Rectal smooth muscle tissue (tissue), 1 donor: ENCODE measurements around the gene SLC43A2.
"Not testable (repeated sequence)": the region's sequence is repeated elsewhere in the genome, so short reads cannot be mapped to it uniquely, and the experiment has no call there.

Source experiments
- H3K27ac ChIP-seq: one replicate; pipeline ENCODE4 v1.7.0; 2013; ENCODE audit warnings: low read depth, low read length, inconsistent platforms
- H3K27me3 ChIP-seq: one replicate; pipeline ENCODE4 v1.7.0; 2013; ENCODE audit warnings: low read length; ENCODE audit not compliant: control insufficient read depth, insufficient read depth
- H3K36me3 ChIP-seq: one replicate; pipeline ENCODE4 v1.7.0; 2013; ENCODE audit warnings: low read length; ENCODE audit not compliant: control insufficient read depth, insufficient read depth
- H3K4me1 ChIP-seq: one replicate; pipeline ENCODE4 v1.7.0; 2013; ENCODE audit warnings: low read length; ENCODE audit not compliant: control insufficient read depth, insufficient read depth
- H3K4me3 ChIP-seq: one replicate; pipeline ENCODE4 v1.7.0; 2013; ENCODE audit warnings: low read length
- H3K9ac ChIP-seq: one replicate; pipeline ENCODE4 v1.7.0; 2013; ENCODE audit warnings: low read length

SLC43A2 gene

GRCh38 chr17:1571341-1571704 is 57.3 kb downstream of the SLC43A2 start:
- H3K9ac ChIP-seq: no peak overlapping the region
- peaks cover 9% of the 10 kb centered on the region for H3K4me1 ChIP-seq
- H3K27ac ChIP-seq: no peak overlapping the region
- no peak overlapping the region for H3K4me3 ChIP-seq
- no peaks in the 10 kb centered on the region for H3K36me3 ChIP-seq
- no peaks in the 10 kb centered on the region for H3K27me3 ChIP-seq

GRCh38 chr17:1568950-1569810 is 59.5 kb downstream of the SLC43A2 start:
- Histone ChIP-seq H3K27ac (no peak overlapping the region), H3K36me3 (no peaks in the 10 kb centered on the region), H3K27me3 (no peaks in the 10 kb centered on the region), H3K4me3 (no peak overlapping the region), H3K9ac (no peak overlapping the region), H3K4me1 (peaks cover 2% of the 10 kb centered on the region)

- no peak overlapping the region for H3K27ac ChIP-seq
Measured at GRCh38 chr17:1566505-1567199, 62.0 kb downstream of the SLC43A2 start.

GRCh38 chr17:1565877-1566276 is 62.8 kb downstream of the SLC43A2 start:
- Histone ChIP-seq H3K4me3 (no peak overlapping the region), H3K4me1 (no peaks in the 10 kb centered on the region), H3K36me3 (no peaks in the 10 kb centered on the region)

More at GRCh38 chr17:1566505-1567199, 62.0 kb downstream of the SLC43A2 start:
- no peaks in the 10 kb centered on the region for H3K4me1 ChIP-seq
- H3K27me3 ChIP-seq: no peaks in the 10 kb centered on the region
- H3K36me3 ChIP-seq: no peaks in the 10 kb centered on the region
- H3K9ac ChIP-seq: no peak overlapping the region
- H3K4me3 ChIP-seq: no peak overlapping the region

GRCh38 chr17:1563786-1564613 is 64.6 kb downstream of the SLC43A2 start:
- H3K36me3 ChIP-seq: no peaks in the 10 kb centered on the region
- no peaks in the 10 kb centered on the region for H3K27me3 ChIP-seq
- no peak overlapping the region for H3K4me3 ChIP-seq
- H3K27ac ChIP-seq: no peak overlapping the region
- no peaks in the 10 kb centered on the region for H3K4me1 ChIP-seq
- H3K9ac ChIP-seq: no peak overlapping the region

More at GRCh38 chr17:1565877-1566276, 62.8 kb downstream of the SLC43A2 start:
- no peak overlapping the region for H3K9ac ChIP-seq
- no peak overlapping the region for H3K27ac ChIP-seq
- no peaks in the 10 kb centered on the region for H3K27me3 ChIP-seq

GRCh38 chr17:1563471-1563785 is 65.2 kb downstream of the SLC43A2 start:
- H3K27ac ChIP-seq, H3K9ac ChIP-seq, H3K36me3 ChIP-seq, H3K27me3 ChIP-seq, H3K4me1 ChIP-seq: not testable (repeated sequence)
- peak overlapping the region; percentile 57 for H3K4me3 ChIP-seq

GRCh38 chr17:1562176-1562643 is 66.4 kb downstream of the SLC43A2 start:
- H3K4me3 ChIP-seq: peak overlapping the region; percentile 70
- peak overlapping the region; percentile 83 for H3K27ac ChIP-seq
- no peaks in the 10 kb centered on the region for H3K4me1 ChIP-seq
- peak overlapping the region; percentile 19 for H3K9ac ChIP-seq
- H3K27me3 ChIP-seq: no peaks in the 10 kb centered on the region
- H3K36me3 ChIP-seq: no peaks in the 10 kb centered on the region

GRCh38 chr17:1561420-1562175 is 67.0 kb downstream of the SLC43A2 start:
- no peaks in the 10 kb centered on the region for H3K4me1 ChIP-seq
- peak overlapping the region; percentile 70 for H3K4me3 ChIP-seq
- no peaks in the 10 kb centered on the region for H3K27me3 ChIP-seq
- H3K9ac ChIP-seq: peak overlapping the region; percentile 19
- no peaks in the 10 kb centered on the region for H3K36me3 ChIP-seq
- peak overlapping the region; percentile 83 for H3K27ac ChIP-seq

GRCh38 chr17:1560858-1561355 is 67.7 kb downstream of the SLC43A2 start:
- H3K36me3 ChIP-seq: no peaks in the 10 kb centered on the region
- H3K27ac ChIP-seq: no peak overlapping the region
- no peak overlapping the region for H3K9ac ChIP-seq
- H3K4me3 ChIP-seq: peak overlapping the region; percentile 70
- H3K27me3 ChIP-seq: no peaks in the 10 kb centered on the region
- H3K4me1 ChIP-seq: no peaks in the 10 kb centered on the region

- H3K27me3 ChIP-seq: no peaks in the 10 kb centered on the region
- H3K27ac ChIP-seq: no peak overlapping the region
- no peaks in the 10 kb centered on the region for H3K36me3 ChIP-seq
- no peak overlapping the region for H3K4me3 ChIP-seq
- H3K9ac ChIP-seq: no peak overlapping the region
- no peaks in the 10 kb centered on the region for H3K4me1 ChIP-seq
Measured at GRCh38 chr17:1560101-1560857, 68.4 kb downstream of the SLC43A2 start.
